ENCODE measurements around the gene MAML3. TPM values are rescaled to one million over a fixed set of nuclear protein-coding genes. Genes with fewer than 3 reads are reported as not detected.

MAML3 gene
- polyA plus RNA-seq, 4 donors, result 13.5 to 17.9 (median 16.5) TPM

DNA sequence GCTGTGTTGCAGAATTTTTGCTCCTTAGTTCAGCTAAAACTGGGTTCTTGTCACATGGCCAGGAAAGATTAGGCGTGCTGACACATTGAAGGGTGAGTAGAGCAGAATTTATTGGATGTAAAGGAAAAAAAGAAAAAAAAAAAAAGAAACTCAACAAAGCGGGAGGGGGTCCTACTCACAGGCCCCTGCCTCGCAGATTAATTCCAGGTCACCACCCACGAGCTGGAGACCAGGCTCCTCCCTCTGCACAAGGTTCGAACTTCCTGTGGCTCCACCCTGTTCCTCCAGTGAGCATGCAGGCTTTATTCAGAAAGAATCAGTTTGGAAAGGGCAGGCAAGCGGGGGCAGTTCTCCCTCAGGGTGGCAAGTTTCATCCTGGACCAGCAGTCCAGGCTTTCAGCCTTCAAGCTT is 471.2 kb downstream of the MAML3 start:
- no peak for DNase-seq (ENCODE audit: low read depth in 4 of 4, low spot score in 3 of 4)

DNA sequence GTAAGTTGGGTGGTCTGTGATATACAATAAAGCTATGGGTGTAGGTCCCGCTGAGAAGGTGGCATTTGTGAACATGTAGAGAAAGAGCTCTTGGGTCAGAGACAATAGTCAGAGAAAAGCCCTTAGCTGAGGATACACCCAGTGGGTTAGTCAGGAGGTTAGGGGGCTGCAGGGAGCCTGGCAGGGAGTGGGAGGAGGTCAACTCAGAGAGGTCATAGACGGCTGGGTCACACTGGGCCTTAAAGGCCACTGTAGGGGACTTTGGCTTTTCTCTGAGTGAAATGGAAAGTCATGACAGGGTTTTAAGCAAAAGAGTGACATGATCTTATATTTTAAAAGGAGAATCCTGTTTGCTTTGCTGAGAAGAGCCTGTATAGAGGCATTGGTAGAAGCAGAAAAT is 471.7 kb downstream of the MAML3 start:
- DNase-seq (ENCODE audit: low read depth in 4 of 4, low spot score in 3 of 4), result no peak

DNA sequence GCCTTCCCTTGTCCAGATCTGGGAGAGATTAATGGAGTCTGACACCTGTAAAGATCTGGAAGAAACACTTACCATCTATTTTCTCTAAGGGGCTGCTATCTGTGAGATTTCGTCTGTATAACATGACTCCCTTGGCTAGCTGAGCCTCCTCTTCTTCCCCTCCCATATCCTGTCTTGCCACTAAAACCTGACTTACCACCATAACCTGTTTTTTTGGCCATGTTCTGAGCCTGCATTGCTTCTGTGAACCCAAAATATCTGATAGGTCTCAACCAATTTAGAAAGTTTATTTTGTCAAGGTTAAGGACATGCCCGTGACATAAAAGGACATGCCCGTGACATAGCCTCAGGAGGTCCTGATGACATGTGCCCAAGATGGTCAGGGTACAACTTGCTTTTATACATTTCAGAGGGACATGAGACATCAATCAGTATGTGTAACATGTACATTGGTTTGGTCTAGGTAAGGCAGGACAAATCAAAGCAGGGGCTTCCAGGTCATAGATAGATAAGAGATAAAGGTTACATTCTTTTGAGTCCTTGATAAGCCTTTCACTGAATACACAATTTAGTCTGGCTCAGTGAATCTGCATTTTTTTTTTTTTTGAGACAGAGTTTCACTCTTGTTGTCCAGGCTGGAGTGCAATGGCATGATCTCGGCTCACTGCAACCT is 476.9 kb downstream of the MAML3 start:
- DNase-seq (ENCODE audit: low read depth in 4 of 4, low spot score in 3 of 4), result no peak

DNA sequence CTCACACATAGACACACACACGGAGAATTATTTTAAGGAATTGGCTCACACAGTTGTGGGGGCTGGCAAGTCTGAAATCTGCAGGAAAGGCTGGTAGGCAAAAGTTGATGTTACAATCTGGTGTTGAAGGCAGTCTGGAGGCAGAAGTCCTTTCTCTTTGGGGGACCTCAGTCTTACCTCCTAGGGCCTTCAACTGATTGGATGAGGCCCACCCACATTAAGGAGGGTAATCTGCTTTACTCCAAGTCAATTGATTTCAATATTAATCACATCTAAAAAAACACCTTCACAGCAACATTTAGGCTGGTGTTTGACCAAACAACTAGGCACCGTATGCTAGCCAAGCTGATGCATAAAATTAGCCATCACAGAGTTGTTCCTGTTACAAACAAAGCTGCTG is 477.6 kb downstream of the MAML3 start:
- no peak for DNase-seq (ENCODE audit: low read depth in 4 of 4, low spot score in 3 of 4)

DNA sequence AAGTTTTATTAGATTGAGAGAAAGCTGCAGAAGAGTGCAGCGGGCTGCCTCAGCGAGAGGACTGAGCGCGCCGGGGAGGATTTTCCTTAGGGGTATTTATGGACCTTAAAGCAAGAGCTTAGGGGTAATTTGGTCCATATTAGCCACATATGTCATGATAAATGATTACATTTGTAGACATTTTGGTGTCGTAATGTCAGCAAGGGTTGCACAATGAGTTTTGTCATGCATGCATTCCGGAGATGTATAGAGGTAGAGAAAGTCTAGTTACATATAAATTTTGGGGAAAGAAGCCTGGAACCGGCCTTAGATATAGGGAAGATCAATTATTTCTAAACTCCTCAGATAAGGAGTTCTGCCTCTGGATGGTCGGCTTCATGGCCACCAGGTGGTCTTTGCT is 478.3 kb downstream of the MAML3 start:
- no peak for DNase-seq (ENCODE audit: low read depth in 4 of 4, low spot score in 3 of 4)

DNA sequence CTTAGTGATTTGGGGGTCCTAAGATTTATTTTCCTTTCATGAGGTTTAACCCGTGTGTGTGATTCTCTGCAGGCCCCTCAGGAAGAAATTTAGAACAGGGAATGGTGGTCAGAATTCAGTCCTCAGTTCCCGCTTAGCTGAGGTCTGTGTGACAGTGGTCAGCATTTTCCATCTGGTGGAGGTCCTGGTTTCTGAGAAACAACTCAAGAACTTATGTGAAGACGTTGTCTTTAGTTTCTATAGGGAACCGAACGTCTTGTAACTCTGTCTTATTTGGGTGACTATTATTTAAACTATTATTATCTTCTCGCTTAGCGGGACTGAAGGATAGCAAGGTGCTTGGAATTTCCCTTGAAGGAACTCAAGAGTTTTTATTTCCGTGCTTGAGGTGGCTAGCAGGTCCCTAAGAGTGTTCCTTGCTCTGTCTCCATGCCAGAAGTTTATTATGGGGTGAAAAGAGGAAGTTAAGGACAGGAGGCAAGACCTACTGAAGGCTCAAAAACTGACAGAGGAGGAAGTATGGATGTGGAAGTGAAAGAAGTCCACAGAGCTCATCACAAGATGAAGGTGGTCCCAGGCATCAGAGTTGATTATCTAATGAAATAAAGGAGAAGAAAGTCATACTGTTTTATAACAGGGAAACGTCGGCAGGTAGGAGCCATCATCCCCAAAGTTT is 479.0 kb downstream of the MAML3 start:
- no peak for DNase-seq (ENCODE audit: low read depth in 4 of 4, low spot score in 3 of 4)

DNA sequence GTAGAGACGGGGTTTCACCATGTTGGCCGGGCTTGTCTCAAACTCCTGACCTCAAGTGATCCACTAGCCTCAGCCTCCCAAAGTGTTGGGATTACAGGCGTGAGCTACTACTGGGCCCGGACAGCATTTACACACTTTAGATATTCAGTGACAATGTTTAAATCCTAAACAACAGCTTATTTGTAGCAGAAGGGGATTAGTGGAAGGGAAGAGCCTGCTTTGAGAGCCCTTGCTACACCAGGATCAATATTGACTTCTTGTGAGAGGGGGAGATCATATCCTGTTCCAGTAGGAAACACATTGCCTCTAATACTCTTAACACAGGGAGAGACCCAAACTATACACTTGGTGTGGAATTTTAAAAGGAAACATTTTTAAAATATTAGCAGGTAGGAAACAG is 481.3 kb downstream of the MAML3 start:
- no peak for DNase-seq (ENCODE audit: low read depth in 4 of 4, low spot score in 3 of 4)

DNA sequence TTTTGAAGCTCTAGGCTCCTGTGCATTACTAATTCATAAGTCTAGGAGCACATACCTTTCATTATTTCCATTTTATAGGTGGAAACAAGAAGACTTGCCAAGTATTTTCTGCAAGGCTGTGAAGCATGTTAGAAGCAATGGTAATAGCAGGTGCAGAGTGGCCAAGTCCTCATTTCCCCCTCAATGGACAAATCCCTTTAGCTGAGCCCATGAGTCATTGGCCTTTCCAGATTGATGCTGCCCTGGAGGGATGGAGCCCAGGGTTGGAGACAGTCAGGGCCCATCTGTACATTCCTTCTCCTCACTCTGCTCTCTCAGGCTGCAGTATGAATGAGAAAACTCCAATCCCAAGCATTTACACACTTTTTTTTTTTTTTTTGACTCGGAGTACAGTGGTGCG is 481.8 kb downstream of the MAML3 start:
- no peak for DNase-seq (ENCODE audit: low read depth in 4 of 4, low spot score in 3 of 4)

DNA sequence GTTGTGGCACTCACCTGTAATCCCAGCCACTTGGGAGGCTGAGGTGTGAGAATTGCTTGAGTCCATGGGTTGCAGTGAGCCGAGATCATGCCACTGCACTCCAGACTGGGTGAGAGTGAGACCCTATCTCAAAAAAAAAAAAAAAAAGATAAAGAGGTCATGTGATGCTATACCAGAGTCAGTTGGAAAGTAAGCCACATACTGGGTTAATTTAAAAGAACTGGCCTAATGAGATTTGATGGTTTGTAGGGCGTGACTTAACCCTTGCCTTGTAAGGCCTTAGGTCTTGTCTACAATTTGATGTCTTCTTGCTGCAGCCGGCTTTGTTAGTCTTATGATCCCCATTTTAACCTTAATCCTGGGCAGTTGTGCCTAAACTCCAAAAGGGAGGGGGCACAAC is 483.2 kb downstream of the MAML3 start:
- no peak for DNase-seq (ENCODE audit: low read depth in 4 of 4, low spot score in 3 of 4)

DNA sequence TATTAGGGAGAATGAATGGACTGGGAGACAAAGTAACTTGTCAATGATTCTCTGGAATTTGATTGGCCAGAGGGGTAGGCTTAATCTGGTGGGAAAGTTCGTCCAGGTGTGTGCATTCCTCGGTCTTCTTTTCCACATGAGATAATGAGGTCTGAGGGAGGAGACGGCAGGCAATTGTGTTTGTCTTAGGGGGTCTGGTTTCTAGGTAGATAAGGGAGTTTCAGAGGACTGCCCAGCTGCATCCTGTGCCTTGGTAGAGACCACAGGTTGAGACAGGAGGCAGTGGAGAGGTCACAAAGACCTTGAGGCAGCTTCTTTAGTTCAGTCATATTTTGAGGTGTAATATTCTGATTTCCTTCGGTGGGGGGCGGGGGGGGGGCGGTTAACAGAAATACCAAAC is 484.1 kb downstream of the MAML3 start:
- no peak for DNase-seq (ENCODE audit: low read depth in 4 of 4, low spot score in 3 of 4)

DNA sequence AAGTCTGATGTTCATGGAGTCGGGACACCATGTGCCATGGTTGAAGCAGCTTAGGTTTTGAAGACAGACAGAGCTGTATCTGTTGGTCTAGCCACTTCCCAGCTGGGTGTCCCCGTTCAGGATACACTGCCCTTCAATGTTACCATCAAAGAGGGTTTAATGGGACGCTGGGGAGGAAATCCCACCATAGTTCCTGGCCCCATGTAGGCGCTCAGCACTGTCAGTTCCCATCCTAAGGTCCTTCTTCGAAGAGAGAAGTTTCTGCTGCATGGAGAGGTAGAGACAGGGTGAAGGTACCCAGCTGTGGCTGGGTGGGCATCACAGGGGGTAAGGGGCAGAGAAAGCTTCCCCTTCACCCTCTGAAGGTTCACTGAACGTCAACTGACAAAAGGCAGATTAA is 484.6 kb downstream of the MAML3 start:
- DNase-seq (ENCODE audit: low read depth in 4 of 4, low spot score in 3 of 4), result no peak

DNA sequence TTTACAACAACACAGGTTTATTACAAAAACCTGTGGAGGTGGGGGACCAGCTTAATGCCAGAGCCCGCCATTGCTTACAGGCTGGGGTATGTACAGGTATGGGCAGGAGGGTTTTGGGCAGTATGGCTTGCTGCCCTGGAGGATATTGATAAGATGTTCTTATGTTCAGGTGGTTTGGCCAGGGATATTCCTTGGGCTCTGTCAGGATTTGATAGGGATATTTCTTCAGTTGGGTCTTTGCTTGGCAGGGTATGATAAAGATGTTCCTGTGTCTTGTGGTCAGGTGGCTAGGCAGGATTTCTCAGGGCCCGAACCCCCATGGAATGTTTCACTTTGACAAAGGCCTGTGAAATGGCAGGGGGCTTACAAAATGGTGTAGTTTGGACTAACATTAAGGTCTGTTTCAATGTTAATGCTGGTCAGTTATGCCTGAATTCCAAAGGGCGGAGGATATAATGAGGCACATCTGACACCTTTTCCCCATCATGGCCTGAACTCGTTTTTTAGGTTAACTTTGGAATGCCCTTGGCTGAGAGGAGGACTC is 485.3 kb downstream of the MAML3 start:
- DNase-seq (ENCODE audit: low read depth in 4 of 4, low spot score in 3 of 4), result no peak

DNA sequence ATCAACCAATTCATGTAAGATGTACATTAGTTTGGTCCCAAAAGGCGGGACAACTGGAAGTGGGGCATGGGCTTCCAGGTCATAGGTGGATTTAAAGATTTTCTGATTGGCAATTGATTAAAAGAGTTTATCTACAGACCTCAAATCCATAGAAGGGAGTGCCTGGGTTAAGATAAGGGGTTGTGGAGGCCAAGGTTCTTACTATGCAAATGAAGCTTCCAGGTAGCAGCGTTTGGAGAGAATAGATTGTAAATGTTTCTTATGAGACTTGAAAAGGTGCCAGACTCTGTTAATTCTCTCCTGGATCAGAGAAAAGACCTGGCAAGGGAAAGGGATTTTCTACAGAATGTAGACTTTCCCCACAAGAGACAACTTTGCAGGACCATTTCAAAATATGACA is 485.9 kb downstream of the MAML3 start:
- no peak for DNase-seq (ENCODE audit: low read depth in 4 of 4, low spot score in 3 of 4)

Other genes with a start within 250 kb of the MAML3 start
- 100 to 1,000 TPM; 100 to 180 (median 137) TPM for gene SCOC, start 219.5 kb upstream of the MAML3 start, polyA plus RNA-seq (ENCODE audit: insufficient read length in 4 of 4)

Measured in left renal pelvis (tissue), 4 donors.